Diencephalon (tissue), 1 donor: ENCODE results near the gene ZNF669. TPM values are rescaled to one million over a fixed set of nuclear protein-coding genes. Genes with fewer than 3 reads are reported as not detected.

Experiments used
- total RNA-seq: library from RNA; depleted of rRNA; stranded (reverse); fragments of >200 nt; gene quantifications from one replicate; pipeline ENCODE4 v1.2.3, GENCODE V29; 2014

The ZNF669 gene
- total RNA-seq = 24.9 TPM

DNA sequence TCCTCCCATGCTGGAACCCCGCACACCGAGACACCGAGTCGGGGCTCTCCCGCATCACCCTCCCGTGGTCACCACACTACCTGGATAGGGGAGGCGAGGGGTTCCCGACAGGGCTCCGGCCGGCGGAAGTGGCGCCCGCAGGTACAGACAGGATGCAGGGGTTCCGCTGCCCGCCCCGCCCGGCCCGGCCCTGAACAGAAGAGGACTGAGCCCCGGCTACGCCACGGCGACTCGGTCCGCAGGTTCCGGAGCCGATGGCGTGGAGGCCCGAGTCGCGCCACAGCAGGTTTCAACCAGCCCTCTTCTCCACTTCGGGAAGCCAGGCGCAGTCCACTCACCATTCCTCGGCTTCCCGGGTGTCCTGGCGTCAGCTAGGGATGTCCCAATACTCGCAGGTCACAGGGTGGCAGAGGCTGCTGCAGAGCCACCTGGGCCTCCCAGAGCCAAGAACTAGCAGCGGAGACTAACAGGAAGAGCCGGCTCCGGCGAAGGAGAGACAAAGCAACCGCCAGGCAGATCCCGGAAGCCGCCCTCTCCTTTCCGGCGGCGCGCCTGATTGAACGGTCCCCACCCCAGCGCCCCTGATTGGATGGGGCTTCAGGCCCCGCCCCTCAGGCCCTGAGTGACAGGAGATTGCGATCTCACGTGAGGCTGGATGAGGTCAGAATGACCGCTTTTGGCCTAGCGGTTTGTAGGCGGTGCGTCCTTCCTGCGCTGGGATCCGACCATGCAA, at the start of gene ZNF669:
Gene ZNF669 (minus strand): TSS at position 498 of the 733 bp plus-strand sequence. CDS start 157 bp downstream, at position 341.

DNA sequence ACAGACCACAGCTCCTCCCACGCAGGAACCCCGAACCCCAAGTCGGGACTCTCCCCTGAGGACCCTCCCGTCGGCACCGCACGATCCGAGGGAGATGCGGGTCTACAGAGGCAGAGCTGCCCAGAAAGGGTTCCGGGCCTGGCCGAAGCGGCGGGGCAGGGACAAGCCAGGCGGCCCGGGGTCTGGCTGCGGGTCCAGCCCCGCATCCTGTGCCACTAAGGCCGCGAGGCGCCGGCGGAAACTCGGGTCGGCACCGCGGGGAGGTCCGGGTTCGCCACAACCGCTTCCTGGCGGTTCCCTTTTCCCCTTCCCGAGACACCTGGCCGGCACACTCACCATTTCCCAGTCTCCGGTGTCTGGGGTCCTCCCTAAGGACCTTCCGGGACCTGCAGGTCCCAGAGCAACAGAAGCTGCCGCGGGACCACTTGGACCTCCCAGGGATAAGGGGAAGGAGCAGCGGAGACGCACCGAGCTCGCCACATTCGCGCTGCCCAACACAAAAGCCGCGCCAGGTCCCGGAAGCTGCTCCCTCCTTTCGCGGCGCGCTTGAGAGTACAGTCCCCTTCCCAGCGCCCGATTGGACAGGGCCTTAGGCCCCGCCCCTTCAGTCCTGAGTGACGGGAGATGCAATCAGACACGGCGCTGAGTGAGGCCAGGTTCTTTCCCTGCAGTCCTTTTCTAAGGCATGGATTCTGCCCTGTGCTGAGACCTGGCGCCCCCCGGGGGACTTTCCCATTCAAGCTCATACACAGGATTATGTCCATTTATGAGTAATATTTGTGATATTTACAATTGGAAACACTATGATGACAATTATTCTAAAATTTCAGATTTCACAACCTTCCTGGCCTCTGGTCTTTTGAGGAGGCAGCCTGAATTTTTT, 25.7 kb downstream of the ZNF669 start, which contains the start of gene ZNF670:
Gene ZNF670 (minus strand): TSS at position 554 of the 883 bp plus-strand sequence. CDS start 215 bp downstream, at position 339.

Other genes with a start within 250 kb of the ZNF669 start
- gene AHCTF1, start 172.4 kb downstream of the ZNF669 start, total RNA-seq = 37.8 TPM
- 6.0 TPM for gene ZNF695, start 96.3 kb downstream of the ZNF669 start, total RNA-seq
- gene ZNF670, start 25.5 kb downstream of the ZNF669 start, total RNA-seq = 15.7 TPM
- gene ZNF124, start 67.7 kb upstream of the ZNF669 start, total RNA-seq = 176 TPM
- gene VN1R5, start 151.7 kb upstream of the ZNF669 start, total RNA-seq = not detected
- gene ZNF496, start 227.5 kb upstream of the ZNF669 start, total RNA-seq = 15.9 TPM